HG03103 (cell line): Measurements from ENCODE around the gene SLFN12L.
"Not testable (repeated sequence)": the region's sequence is repeated elsewhere in the genome, so short reads cannot be mapped to it uniquely, and the experiment has no call there.

Experiments used
- ATAC-seq: cut with Tn5 transposase; IDR thresholded peaks from one replicate; pipeline ENCODE4 v1.9.1; 2021; ENCODE audit warnings: low read depth; ENCODE audit not compliant: unreplicated experiment

The SLFN12L gene

DNA sequence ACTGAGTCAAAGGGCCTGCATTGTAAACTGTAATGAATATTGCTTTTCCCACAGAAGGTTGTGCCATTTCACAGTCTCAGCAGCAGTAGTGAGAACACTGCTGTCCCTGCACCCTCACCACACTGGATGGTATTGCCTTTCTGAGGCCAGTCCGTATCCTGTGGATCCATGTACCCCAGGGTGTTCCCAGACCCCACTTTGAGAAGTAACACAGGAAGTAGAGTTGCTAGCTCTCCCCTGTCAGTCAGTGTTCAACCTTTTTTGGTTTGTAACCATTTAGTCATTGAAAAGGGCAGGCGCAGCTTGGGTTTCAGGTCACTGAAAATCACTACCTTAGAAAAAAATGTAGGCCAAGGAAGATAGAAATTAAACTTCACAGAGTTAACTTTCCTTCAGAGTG is 37.9 kb downstream of the SLFN12L start:
- ATAC-seq: no peak

GRCh38 chr17:35498448-35499178 is 38.9 kb downstream of the SLFN12L start:
- ATAC-seq: no peak

DNA sequence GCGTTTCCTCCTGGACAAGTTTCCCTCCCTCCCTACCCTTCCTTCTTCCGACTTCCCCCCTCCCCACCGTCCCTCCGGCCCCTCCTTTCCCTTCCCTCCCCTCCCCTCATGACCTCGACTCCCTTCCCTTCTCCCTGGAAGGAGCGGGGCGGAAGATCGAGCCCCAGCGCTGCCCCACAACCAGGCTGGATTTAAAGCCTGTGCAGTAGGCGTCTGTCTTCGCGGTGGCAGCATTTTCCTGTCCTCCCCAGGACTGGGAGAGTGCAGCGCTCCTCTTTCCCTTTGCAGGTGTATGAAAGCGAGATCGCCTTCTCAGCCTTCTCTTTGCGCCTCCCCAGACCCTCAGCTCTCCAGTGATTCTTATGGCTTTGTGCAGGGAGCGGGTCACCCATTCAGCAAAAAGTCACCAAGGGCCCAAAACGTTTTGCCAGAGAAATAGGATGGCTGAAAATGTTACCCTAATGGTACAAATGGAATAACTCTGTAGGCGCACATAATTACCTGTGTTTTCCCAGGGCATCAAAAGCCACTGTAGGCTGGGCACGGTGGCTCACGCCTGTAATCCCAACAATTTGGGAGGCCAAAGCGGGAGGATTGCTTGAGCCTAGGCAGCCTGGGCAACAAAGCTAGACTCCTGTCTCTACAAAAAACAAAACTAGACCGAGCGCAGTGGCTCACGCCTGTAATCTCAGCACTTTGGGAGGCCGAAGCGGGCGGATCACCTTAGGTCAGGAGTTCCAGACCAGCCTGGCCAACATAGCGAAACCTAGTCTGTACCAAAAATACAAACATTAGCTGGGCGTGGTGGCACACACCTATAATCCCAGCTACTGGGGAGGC is 40.8 kb downstream of the SLFN12L start:
- no peak for ATAC-seq

GRCh38 chr17:35493040-35493439 is 44.4 kb downstream of the SLFN12L start:
- ATAC-seq: no peak

DNA sequence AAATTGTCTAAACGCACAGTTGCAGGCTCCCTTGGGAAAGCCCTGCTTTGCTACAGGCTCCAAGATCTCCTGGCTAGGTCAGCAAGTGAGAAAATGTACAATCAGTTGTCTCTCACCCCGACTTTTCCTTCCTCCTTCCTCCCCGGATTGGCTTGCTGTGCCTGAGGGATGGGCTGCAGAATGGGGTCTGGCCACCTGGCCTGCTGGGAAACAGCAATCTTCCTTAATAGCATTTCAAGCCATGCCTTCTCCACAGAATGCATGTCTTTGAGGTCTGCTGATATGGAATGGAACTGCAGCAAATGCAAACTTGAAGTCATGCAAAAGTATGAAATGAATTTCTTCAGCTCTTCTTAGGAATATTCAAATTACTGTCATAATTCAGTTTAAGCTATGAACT is 46.1 kb downstream of the SLFN12L start:
- ATAC-seq: no peak

GRCh38 chr17:35489944-35490343 is 47.5 kb downstream of the SLFN12L start:
- ATAC-seq: no peak

- ATAC-seq: no peak
Observed at GRCh38 chr17:35488991-35489390, 48.5 kb downstream of the SLFN12L start.

GRCh38 chr17:35486920-35487732 is 50.4 kb downstream of the SLFN12L start:
- ATAC-seq: no peak

GRCh38 chr17:35479271-35479670 is 58.2 kb downstream of the SLFN12L start:
- no peak for ATAC-seq

DNA sequence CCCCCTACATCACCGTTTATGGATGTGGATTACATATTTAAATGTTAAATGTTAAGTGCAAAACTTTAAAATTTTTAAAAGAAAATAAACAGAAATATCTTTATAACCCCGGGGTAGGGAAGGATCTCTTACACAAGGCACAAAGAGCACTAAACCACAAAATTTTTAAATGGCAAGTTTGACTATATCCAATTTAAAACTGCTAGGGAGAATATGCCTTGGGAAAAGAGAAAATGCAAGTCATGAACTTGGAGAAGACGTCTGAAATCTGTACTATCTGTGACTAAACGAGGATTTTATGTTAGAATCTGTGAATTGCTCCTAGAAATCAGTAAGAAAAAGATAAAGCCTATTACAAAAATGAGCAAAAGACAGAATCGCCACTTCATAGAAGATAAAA is 60.2 kb downstream of the SLFN12L start:
- no peak for ATAC-seq

DNA sequence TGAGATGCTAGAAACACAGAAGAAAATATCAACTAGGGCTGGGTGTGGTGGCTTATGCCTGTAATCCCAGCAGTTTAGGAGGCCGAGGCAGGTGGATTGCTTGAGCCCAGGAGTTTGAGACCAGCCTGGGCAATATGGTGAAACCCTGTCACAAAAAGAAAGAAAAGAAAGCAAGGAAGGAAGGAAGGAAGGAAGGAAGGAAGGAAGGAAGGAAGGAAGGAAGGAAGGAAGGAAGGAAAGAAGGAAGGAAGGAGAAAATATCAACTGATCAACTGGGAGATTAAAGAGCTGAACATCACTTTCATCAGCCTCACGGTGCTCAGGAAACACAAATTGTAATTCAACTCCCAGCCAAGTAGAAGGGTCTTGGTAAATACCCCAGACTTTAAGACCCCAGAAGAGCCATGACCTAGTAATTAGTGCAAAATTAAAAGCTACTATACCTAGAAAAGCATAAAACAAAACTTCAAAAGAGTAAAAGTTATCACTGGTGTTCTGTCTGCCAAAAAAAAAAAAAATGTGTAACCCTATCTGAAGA is 61.1 kb downstream of the SLFN12L start:
- ATAC-seq: no peak

DNA sequence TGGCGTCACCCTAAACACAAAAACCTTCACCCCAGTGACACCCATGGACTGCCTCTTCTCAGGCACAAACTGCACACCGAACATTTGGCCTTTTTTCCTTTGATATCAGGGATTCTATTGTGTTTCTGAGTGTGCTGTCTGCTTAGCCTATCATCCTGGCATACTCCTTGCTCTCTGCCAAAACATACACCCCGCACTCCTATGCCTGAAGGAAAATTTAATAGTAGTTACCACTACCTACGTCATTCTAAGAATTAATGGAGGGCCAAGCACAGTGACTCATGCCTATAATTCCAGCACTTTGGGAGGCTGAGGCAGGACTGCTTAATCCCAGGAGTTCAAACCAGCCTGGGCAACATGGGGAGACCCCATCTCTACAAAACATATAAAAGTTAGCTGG is 69.0 kb downstream of the SLFN12L start:
- ATAC-seq: no peak

DNA sequence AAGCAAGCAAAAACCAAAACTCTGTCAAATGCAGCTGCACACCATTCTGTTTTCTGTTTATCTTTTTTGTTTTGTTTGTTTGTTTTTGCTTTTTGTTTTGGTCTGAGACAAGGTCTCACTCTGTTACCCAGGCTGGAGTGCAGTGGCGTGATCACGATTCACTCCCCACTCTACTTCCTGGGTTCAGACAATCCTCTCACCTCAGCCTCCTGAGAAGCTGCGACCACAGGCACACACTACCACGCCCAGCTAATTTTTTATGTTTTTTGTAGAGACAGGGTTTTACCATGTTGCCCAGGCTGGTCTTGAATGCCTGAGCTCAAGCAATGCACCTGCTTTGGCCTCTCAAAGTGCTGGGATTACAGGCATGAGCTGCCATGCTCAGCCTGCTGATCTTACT is 69.7 kb downstream of the SLFN12L start:
- no peak for ATAC-seq

DNA sequence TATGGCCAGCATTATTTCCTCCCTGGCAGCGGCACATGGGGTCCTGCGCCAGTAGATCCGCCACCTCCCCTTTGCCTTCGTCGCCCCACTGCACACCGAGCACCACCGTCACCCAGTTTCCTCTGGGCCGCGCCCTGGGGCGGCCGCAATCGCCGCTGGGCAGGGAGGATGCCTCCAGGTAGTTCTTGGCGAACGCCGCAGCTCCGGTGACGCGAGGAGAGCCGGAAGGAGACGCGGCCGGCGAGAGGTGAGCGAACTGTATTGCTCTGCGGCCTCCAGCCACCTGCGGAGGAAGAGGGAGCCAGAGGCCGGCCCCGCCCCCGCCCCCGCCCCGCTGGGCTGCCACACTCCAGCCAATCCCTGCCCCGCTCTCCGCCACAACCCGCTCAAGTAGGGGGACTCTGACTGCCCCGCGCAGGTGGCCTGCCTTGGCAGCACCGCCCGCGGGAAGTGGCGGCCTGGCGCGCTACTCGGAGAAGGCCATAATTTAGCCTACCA is 77.1 kb downstream of the SLFN12L start:
- peak; percentile 74 for ATAC-seq

GRCh38 chr17:35454035-35454434 is 83.4 kb downstream of the SLFN12L start:
- not testable (repeated sequence) for ATAC-seq

DNA sequence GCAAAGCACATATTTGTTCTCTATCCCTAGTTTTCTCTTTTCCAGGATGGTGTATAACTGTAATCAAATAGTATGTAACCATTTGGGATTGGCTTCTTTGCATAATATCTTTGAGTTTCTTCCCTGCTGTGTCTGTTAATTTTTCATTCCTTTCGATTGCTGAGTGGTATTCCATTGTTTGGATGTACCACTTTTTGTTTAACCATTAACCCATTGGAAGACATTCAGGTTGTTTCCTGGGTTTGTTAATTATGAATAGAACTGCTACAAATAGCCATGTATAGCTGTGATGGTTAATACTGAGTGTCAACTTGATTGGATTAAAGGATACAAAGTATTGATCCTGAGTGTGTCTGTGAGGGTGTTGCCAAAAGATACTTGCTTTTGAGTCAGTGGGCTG is 84.3 kb downstream of the SLFN12L start:
- no peak for ATAC-seq

DNA sequence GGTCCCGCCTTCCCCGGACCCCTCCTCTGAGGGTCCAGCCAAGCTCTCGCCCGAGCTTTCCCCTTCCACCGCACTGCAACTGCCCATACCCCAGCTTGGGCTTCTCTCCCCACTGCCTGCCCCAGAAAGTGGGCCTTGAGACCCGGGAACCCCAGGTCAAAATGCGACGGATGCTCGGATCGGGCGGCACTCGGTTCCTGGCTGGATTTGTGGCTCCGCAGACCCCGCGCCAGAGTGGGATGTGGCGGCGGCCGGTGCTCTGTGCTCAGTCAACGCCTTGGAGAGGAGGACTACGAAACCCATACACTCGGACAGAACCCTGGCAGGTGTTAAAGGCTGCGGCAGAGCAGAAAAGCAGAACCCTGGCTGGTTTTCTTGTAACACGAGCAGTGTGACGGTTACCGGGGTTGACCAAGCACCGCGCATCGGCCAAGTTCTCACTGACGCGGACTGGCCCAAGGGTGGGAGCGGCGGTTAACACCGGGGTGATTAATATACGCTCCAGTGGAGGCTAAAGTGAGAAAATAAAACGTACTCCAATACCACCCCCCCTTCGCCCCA is 88.0 kb downstream of the SLFN12L start:
- no peak for ATAC-seq

GRCh38 chr17:35448899-35449227 is 88.6 kb downstream of the SLFN12L start:
- ATAC-seq: no peak

DNA sequence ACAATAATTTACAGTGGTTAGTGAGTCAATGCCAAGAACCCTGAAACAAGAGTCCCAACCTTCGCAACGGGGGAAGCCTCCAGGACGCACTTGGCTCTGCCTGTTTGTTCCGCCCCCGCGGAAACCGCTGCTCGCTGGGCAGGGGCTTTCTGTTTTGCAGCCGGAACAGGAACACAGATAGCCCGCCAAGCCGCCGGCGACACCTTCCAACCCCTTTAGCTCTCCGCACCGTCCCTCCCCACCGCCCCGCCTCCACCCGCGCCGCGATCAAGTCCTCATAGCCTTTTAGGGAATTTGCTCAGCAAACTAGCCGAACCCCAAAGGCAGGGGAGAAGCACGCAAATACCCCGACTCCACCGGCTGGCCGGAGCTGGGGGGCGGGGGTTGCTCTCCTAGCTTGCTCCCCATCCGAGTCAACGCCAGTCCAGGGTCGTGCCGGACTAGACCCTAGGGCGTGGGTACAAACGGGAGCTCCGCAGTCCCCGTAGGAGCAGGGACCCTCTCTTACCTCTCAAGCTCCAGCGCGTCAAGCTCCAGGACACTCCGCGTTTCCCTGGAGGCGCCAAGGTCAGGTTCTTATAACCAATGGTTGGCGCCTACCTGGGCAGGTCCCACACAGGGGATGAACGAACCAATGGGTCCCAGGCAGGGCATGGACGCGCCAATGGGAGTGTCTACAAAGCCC is 89.1 kb downstream of the SLFN12L start, which contains the start of gene SLFN13:
Gene SLFN13, minus strand, starts transcription at position 553 of the 685 bp plus-strand sequence. CDS start 3,086 bp downstream, outside the sequence.
- ATAC-seq: peak; percentile 68

- no peak for ATAC-seq
Observed at GRCh38 chr17:35447499-35447898, 90.0 kb downstream of the SLFN12L start.
